Activated CD8-positive, alpha-beta memory T cell treated with anti-CD3 and anti-CD28 coated beads, Interleukin-2, amount 50 U/mL, for 1 hour (primary cell): ENCODE results near the gene CCDC121.
"Not testable (repeated sequence)": the region's sequence is repeated elsewhere in the genome, so short reads cannot be mapped to it uniquely, and the experiment has no call there.

Experiments used
- DNase-seq: peaks from one replicate; pipeline ENCODE4 v3.0.0-alpha.2; 2020; ENCODE audit errors: extremely low read depth

CCDC121 gene

GRCh38 chr2:27636766-27637165, 8.0 kb upstream of the CCDC121 start:
- no peak for DNase-seq

GRCh38 chr2:27634291-27634690, 5.5 kb upstream of the CCDC121 start:
- no peak for DNase-seq

- not testable (repeated sequence) for DNase-seq
Measured at GRCh38 chr2:27630257-27630656, 1.4 kb upstream of the CCDC121 start.

- no peak for DNase-seq
Measured at GRCh38 chr2:27627963-27628766, 647 bp downstream of the CCDC121 start.

- DNase-seq: not testable (repeated sequence)
Measured at GRCh38 chr2:27626921-27627320, 1.9 kb downstream of the CCDC121 start.

- DNase-seq: not testable (repeated sequence)
Measured at GRCh38 chr2:27626323-27626722, 2.5 kb downstream of the CCDC121 start.

GRCh38 chr2:27624943-27625342, 3.9 kb downstream of the CCDC121 start:
- no peak for DNase-seq

GRCh38 chr2:27622921-27623384, 5.9 kb downstream of the CCDC121 start:
- no peak for DNase-seq

GRCh38 chr2:27621524-27621923, 7.3 kb downstream of the CCDC121 start:
- no peak for DNase-seq

GRCh38 chr2:27615316-27615715, 13.5 kb downstream of the CCDC121 start:
- no peak for DNase-seq

GRCh38 chr2:27613985-27614384, 14.8 kb downstream of the CCDC121 start:
- DNase-seq: no peak

GRCh38 chr2:27606611-27607010, 22.2 kb downstream of the CCDC121 start:
- no peak for DNase-seq

GRCh38 chr2:27596627-27597026, 32.2 kb downstream of the CCDC121 start:
- DNase-seq: no peak

- not testable (repeated sequence) for DNase-seq
Measured at GRCh38 chr2:27595412-27595811, 33.4 kb downstream of the CCDC121 start.

- not testable (repeated sequence) for DNase-seq
Measured at GRCh38 chr2:27594020-27594703, 34.6 kb downstream of the CCDC121 start.

- DNase-seq: no peak
Measured at GRCh38 chr2:27593240-27593639, 35.6 kb downstream of the CCDC121 start.

- DNase-seq: no peak
Measured at GRCh38 chr2:27591745-27592144, 37.1 kb downstream of the CCDC121 start.

GRCh38 chr2:27588308-27588707, 40.5 kb downstream of the CCDC121 start:
- no peak for DNase-seq

- DNase-seq: no peak
Measured at GRCh38 chr2:27587025-27587424, 41.8 kb downstream of the CCDC121 start.

GRCh38 chr2:27584597-27584996, 44.2 kb downstream of the CCDC121 start:
- DNase-seq: no peak

- DNase-seq: no peak
Measured at GRCh38 chr2:27583390-27583915, 45.4 kb downstream of the CCDC121 start.

- peak; percentile 53 for DNase-seq
Measured at GRCh38 chr2:27582695-27583389, 46.0 kb downstream of the CCDC121 start, which contains the start of gene ZNF512. Gene ZNF512 (plus strand): TSS chr2:27583042. CDS start chr2:27583113, 71 bp downstream.
